Caco-2 (cell line): ENCODE measurements around the gene UBR3. TPM values are rescaled to one million over a fixed set of nuclear protein-coding genes. Genes with fewer than 3 reads are reported as not detected.
"Not testable (repeated sequence)": the region's sequence is repeated elsewhere in the genome, so short reads cannot be mapped to it uniquely, and the experiment has no call there.

ENCODE experiments used
- BruUV-seq: library from RNA; stranded (reverse); fragments of 400-500 nt; replicated peaks from 2 replicates; lab custom pipeline; 2021; lab: Mats Ljungman, UMichigan
- CTCF ChIA-PET: fragments of 300-600 bp; sonication (Branson Sonifier 250); formaldehyde crosslinking; loops from one replicate; lab custom pipeline; 2022; ENCODE audit warnings: antibody characterized with exemption; lab: Charles Lee
- POLR2A ChIA-PET: fragments of 300-600 bp; sonication (Branson Sonifier 250); formaldehyde crosslinking; loops from one replicate; lab custom pipeline; 2022; ENCODE audit warnings: antibody characterized with exemption; lab: Charles Lee
- DNase-seq, 2 experiments: peaks; one replicate each; pipeline versions ENCODE4 v3.0.0 to v3.0.0-alpha.2; 2020 to 2022
- H3K27me3 ChIP-seq: replicated peaks from 2 replicates; pipeline ENCODE4 v1.6.0; 2011; ENCODE audit warnings: low read length; ENCODE audit not compliant: control insufficient read depth, insufficient read depth
- H3K36me3 ChIP-seq: 2 replicates; pipeline ENCODE4 v1.5.1; 2011; ENCODE audit warnings: low read length; ENCODE audit not compliant: control insufficient read depth, insufficient read depth
- H3K4me1 ChIP-seq: fragments of 250-450 bp; sonication (Bioruptor Pico); 2 replicates; pipeline ENCODE4 v1.5.1; 2020; ENCODE audit warnings: mild to moderate bottlenecking
- H3K4me3 ChIP-seq: 2 replicates; pipeline ENCODE4 v1.5.1; 2011; ENCODE audit warnings: low read depth, mild to moderate bottlenecking, control low read depth, low read length
- H3K9me3 ChIP-seq: fragments of 250-450 bp; sonication (Bioruptor Pico); 2 replicates; pipeline ENCODE4 v1.5.1; 2020; ENCODE audit warnings: mild to moderate bottlenecking, moderate library complexity
- H3K27ac Mint-ChIP-seq: one replicate; pipeline ENCODE4 v1.8.0; 2022; ENCODE audit warnings: mixed read lengths; ENCODE audit not compliant: unreplicated experiment
- H3K27me3 Mint-ChIP-seq: one replicate; pipeline ENCODE4 v1.8.0; 2022; ENCODE audit warnings: mixed read lengths; ENCODE audit not compliant: insufficient read depth, unreplicated experiment
- H3K36me3 Mint-ChIP-seq: one replicate; pipeline ENCODE4 v1.8.0; 2022; ENCODE audit warnings: mild to moderate bottlenecking, mixed read lengths; ENCODE audit not compliant: insufficient read depth, unreplicated experiment
- H3K4me1 Mint-ChIP-seq: one replicate; pipeline ENCODE4 v1.8.0; 2022; ENCODE audit warnings: low read depth, mixed read lengths; ENCODE audit not compliant: unreplicated experiment
- H3K4me3 Mint-ChIP-seq: one replicate; pipeline ENCODE4 v1.8.0; 2022; ENCODE audit warnings: mild to moderate bottlenecking, moderate library complexity, mixed read lengths; ENCODE audit not compliant: unreplicated experiment
- H3K9me3 Mint-ChIP-seq: one replicate; pipeline ENCODE4 v1.8.0; 2022; ENCODE audit warnings: mixed read lengths; ENCODE audit not compliant: unreplicated experiment
- intact Hi-C: fragments of 100-400 bp; cut with micrococcal nuclease; formaldehyde crosslinking; loops from one replicate; pipeline ENCODE4 v1.10.0; 2022; ENCODE audit not compliant: unreplicated experiment
- total RNA-seq: library from RNA; stranded (reverse); gene quantifications from 2 replicates; pipeline ENCODE4 v1.2.3, GENCODE V29; 2022
- TF ChIP-seq, protein P1 (sequence below), 2 experiments: fragments of 200-600 bp in 1 of 2; IDR thresholded peaks; 1 replicate in 1 of 2; 2 replicates in 1 of 2; pipeline versions ENCODE4 v1.5.1 to v1.8.0; 2011 to 2022; ENCODE audit warnings: antibody characterized with exemption in 1 of 2, control low read depth in 1 of 2, inconsistent platforms in 1 of 2, low read depth in 1 of 2, low read length in 1 of 2, mild to moderate bottlenecking in 1 of 2, moderate library complexity in 1 of 2; ENCODE audit not compliant: insufficient read depth in 1 of 2, severe bottlenecking in 1 of 2, unreplicated experiment in 1 of 2

Gene UBR3
- total RNA-seq, 1 experiment from 2014 or later: 35.7 TPM

DNA sequence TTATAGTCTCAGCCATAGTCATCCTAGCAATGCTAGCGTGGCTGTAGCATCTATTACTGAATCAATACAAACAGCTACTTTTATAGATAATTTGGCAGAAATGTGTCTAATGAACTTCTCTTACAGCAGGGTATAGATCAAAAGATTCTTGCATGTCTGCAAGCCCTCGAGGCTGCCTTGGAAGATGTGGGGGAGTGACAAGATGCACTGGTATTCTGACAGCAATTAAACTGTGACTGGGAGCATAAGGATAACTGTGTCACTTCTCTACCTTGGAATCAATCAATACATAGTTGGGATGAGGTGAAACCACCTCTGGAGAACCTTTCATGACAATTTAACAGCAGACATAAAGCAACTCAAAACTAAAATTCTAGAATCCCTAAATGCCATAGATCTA is 291.4 kb downstream of the UBR3 start:
- Mint-ChIP-seq H3K9me3 (peaks cover 25% of the 10 kb centered on the region), H3K4me1 (peaks cover 3% of the 10 kb centered on the region), H3K27me3 (no peaks in the 10 kb centered on the region), H3K4me3 (no peak overlapping the region), H3K27ac (no peak overlapping the region), H3K36me3 (no peaks in the 10 kb centered on the region)
- BruUV-seq: no TSS peak
- TF ChIP-seq, protein P1, sequence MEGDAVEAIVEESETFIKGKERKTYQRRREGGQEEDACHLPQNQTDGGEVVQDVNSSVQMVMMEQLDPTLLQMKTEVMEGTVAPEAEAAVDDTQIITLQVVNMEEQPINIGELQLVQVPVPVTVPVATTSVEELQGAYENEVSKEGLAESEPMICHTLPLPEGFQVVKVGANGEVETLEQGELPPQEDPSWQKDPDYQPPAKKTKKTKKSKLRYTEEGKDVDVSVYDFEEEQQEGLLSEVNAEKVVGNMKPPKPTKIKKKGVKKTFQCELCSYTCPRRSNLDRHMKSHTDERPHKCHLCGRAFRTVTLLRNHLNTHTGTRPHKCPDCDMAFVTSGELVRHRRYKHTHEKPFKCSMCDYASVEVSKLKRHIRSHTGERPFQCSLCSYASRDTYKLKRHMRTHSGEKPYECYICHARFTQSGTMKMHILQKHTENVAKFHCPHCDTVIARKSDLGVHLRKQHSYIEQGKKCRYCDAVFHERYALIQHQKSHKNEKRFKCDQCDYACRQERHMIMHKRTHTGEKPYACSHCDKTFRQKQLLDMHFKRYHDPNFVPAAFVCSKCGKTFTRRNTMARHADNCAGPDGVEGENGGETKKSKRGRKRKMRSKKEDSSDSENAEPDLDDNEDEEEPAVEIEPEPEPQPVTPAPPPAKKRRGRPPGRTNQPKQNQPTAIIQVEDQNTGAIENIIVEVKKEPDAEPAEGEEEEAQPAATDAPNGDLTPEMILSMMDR (IDR thresholded peaks at IDR 0.05; ENCODE audit: insufficient read depth in 1 of 2, low read depth in 1 of 2, low read length in 1 of 2, severe bottlenecking in 1 of 2, unreplicated experiment in 1 of 2): no peak
- Histone ChIP-seq H3K27me3 (no peaks in the 10 kb centered on the region), H3K9me3 (peaks cover 46% of the 10 kb centered on the region), H3K4me3 (no peak overlapping the region), H3K4me1 (peaks cover 11% of the 10 kb centered on the region), H3K36me3 (no peaks in the 10 kb centered on the region)
- DNase-seq: no peak
- intact Hi-C loops: no loop called here
- ChIA-PET CTCF (no interaction called here), POLR2A (no interaction called here)

DNA sequence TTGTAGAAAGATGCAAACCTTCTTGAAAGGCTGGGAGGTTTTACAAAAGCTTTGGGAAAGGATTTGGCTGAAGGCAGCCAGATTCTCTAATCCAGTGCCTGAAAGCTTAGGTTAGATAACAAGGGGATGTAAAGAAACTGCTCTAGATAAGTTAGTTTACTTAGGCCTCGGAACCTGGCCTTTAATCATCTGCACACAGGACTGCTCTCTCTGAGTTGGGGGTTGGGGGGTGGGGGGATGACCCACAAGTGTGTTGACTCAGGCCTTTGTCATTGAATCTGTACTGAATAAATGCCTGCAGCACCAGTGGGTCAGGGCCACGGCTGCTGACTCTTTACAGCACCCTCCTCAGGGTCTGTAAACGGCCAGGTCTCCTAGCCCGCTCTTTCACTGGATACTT is 292.1 kb downstream of the UBR3 start:
- H3K27me3 ChIP-seq, H3K4me3 Mint-ChIP-seq, H3K27ac Mint-ChIP-seq, H3K27me3 Mint-ChIP-seq, H3K4me3 ChIP-seq, intact Hi-C loops, H3K36me3 Mint-ChIP-seq, H3K4me1 Mint-ChIP-seq, CTCF ChIA-PET, DNase-seq, POLR2A ChIA-PET, BruUV-seq, H3K36me3 ChIP-seq: not testable (repeated sequence)
- Histone ChIP-seq H3K9me3 (peaks cover 46% of the 10 kb centered on the region), H3K4me1 (peaks cover 11% of the 10 kb centered on the region)
- peaks cover 30% of the 10 kb centered on the region for H3K9me3 Mint-ChIP-seq

DNA sequence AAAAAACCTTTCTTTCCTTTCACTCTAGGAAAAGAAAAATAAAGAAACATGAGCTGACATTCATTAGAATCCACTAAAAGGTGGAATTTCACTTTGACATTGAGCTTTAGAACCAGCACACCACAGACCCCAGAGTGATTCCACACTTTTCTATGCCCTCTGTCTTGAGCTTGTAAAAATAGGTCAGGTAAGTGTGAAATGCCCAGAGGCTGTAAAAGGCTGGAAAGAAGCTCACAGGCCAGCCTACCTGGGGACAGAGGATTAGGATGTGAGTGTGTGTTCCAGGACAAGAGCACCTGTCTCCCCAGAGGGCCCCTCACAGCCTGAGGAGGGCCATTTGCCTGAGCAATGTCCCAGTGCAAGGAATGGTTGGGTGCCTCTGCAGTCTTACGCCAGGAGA is 294.4 kb downstream of the UBR3 start:
- H3K36me3 ChIP-seq: no peaks in the 10 kb centered on the region
- H3K4me3 ChIP-seq: no peak overlapping the region
- H3K4me1 ChIP-seq: peaks cover 11% of the 10 kb centered on the region
- peaks cover 34% of the 10 kb centered on the region for H3K9me3 ChIP-seq
- H3K9me3 Mint-ChIP-seq: peaks cover 21% of the 10 kb centered on the region
- intact Hi-C loops: no loop called here
- H3K36me3 Mint-ChIP-seq: no peaks in the 10 kb centered on the region
- CTCF ChIA-PET: no interaction called here
- H3K4me1 Mint-ChIP-seq: peaks cover 13% of the 10 kb centered on the region
- H3K27me3 ChIP-seq: no peaks in the 10 kb centered on the region
- no TSS peak for BruUV-seq
- no peak overlapping the region for H3K4me3 Mint-ChIP-seq
- POLR2A ChIA-PET: interaction anchor here (0.6 kb wide), 1 partner anchor 264 kb away, joined by 3 read pairs; no protein-coding TSS in a partner anchor
- H3K27me3 Mint-ChIP-seq: no peaks in the 10 kb centered on the region
- TF ChIP-seq, protein P1 (IDR thresholded peaks at IDR 0.05; ENCODE audit: insufficient read depth in 1 of 2, low read depth in 1 of 2, low read length in 1 of 2, severe bottlenecking in 1 of 2, unreplicated experiment in 1 of 2): no peak
- H3K27ac Mint-ChIP-seq: no peak overlapping the region
- no peak for DNase-seq
